CD4-positive, alpha-beta T cell treated with Interleukin-21 for 1 hour (primary cell): Measurements from ENCODE around the gene EMCN.
A peak's percentile ranks its signal among the peaks of the same experiment; 100 is the strongest.
"Not testable (repeated sequence)": the region's sequence is repeated elsewhere in the genome, so short reads cannot be mapped to it uniquely, and the experiment has no call there.

Experiments used
- DNase-seq: peaks from one replicate; pipeline ENCODE4 v3.0.0-alpha.2; 2020

EMCN gene

DNA sequence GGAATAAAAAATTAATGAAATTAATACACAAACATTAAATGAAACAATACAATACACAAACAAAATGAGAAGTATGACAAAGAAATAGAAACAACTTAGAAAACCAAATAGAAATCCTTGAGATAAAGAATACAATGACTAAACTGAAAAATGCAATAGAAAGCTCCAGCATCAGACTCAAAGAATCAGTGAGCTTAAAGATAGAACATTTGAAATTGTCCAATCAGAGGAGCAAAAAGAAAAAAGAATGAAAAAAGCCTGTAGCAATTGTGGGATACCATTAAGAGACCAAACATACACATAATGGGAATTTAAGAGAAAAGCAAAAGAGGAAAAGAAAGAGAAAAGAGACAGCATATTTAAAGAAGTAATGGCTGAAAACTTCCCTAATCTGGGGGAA, 25.7 kb downstream of the EMCN start:
- DNase-seq, result no peak

DNA sequence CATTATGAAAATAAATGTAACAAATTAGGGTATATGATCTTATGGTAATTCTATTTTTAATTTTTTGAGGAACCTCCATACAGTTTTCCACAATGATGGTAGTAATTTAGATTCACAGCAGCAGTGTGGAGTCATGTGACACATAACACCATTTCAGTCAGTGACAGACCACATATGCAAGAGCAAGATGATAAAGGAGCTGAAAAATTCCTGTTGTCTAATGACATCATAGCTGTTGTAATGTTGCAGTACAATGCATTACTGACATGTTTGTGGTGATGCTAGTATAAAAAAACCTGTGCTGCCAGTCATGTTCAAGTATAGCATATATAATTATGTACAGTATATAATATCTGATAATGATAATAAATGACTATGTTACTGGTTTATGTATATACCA, 28.5 kb downstream of the EMCN start:
- no peak for DNase-seq

DNA sequence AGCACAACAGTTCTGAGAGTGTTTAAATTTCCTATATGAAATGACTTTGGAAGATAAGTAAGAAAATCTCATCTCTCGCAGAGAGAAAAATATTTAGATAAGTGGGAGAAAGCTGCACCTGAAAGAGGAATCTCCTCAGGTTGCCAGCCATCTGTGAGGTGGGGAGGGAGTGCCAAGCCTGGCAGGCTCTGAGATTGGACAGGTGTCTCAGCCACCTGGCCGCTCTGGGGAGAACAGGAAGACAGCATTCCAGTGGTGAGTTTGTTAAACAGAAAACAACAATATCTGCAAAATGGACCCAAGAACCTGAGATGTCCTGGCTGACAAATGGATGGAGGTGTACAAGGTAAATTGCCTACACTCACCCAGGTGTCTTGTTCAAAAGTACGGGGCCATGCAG, 31.3 kb downstream of the EMCN start:
- DNase-seq, result no peak

DNA sequence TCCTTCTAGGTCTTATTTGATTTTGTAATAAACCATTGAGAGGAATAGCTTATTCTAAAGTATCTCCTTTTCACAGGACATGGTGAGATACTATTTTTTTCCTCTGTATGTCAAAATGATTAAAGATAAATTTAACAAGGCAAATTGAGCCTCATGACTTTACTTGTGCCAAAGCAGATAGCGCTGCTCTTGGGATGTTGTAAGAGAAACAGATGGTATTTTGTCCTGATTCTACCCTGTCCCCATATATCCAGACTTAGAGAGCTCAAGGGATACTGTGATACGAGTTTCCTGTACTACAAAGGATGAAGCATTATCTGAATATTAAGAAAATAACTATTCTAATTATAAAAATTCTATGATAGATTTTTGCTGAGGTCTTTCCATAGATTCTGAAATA, 34.0 kb downstream of the EMCN start:
- no peak for DNase-seq

DNA sequence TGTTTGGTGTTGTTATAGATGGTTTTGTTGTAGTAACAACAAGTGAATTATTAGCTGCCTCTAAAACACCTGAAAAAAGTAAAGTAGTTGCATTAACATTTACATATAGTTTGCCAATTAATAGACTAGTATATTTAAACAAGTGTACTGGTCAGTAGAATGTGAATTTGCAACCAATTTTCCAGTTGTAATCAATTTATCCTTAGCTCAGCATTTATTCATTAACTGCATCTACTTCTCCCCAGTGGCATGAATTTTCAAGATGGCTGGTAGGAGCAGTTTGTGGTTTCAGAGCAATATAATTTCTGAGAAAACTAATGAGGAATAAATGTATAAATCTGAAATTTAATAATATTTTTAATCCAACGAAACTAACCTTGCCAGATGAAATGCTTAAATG, 37.9 kb downstream of the EMCN start:
- DNase-seq, result no peak

DNA sequence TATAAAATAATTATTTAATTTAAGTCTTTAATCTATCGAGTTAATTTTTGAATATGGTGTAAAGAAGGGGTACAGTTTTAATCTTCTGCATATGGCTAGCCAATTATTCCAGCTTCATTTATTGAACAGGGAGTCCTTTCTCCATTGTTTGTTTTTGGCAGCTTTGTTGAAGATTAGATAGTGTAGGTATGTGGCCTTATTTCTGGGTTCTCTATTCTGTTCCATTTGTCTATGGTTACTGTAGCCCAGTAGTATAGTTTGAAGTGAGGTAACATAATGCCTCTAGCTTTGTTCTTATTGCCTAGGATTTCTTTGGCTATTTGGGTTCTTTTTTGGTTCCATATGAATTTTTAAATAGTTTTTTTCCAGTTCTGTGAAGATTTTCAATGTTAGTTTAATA, 48.3 kb downstream of the EMCN start:
- no peak for DNase-seq

DNA sequence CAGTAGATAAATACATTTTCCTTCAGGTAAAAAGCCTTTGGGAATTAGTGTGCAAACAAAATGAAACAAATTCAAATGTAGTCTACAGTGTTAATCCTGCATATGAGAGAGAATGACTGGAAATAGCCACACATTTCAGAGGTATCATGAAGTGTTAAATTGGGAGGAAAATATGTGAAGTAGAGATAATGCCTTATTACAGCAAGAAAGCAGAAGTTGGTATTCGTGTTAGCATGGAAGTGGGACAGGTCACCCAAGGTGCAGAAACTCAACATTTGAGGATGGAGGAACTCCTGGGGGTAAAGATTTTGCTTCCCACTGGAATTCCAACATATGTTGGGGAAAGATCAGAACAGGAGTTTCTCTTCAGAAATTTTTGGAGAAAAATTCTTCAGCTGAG, 51.3 kb downstream of the EMCN start:
- no peak for DNase-seq

DNA sequence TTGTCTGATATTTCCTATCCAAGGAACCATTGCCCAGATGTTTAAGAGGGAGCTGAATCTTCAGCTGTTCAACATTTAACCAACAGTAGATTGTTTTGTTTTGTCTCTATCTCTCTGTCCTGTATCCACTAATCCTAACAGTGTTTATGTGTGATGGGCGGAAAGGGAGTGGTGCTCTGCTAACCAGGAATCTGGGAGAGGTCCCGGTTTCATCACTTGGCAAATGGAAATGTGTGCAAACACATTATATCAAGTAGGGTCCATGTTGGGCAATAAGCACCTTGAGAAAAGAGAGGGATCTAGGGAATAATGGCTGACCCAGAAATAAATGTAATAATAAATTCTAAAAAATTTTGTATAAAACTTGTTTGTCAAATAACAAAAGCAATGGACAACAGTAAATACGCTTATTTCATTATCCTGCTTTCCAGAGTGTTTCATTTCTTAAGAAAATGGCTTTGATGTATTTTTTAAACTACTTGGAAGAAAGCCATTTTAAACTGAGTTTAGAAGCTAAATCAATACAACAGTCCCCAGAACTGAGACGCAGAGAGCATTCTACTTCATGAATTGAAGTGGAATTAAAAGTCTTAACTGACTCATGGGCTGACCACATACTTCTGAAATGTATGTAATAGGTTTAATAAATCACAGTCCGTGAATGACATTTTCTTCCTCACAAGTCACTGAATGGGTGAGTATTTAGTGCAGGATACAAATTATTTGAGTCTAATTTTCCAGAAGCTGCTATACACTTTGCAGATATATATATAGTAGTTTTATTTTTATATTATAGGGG, 55.8 kb downstream of the EMCN start:
- no peak for DNase-seq

DNA sequence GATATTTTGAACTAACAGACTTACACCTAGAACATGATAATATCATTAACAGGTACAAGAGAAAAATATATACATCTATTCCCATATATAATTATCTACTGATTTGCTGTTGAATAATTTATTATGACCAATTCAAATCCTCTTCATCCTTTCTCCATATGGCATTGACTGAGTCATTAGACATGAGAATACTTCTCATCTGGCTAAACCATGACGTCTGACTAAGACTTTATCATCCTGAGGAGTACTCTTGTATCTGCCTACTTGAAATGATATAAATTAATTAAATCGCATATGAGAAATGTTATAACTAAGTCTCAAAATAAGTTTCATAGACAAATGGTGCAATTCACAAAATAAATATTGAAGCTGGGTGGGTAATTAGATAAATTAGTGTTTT, 67.4 kb downstream of the EMCN start:
- DNase-seq, result no peak

DNA sequence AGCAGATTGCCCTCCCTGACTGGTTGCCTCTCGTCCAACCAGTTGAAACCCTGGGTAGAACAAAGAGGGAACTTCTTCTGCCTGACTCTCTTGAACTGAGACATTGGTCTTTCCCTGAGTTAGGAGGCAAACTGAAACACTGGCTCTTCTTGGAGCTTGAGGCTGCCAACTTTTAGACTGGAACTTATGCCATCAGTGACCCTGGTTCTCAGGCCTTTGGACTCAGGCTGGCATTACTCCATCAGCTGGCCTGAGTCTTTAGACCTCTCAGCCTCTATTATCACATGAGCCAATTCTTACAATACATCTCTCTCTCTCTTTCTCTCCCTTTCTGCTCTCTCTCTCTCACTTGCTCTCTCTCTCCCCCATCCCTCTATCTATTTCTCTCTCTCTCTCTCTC, 86.4 kb downstream of the EMCN start:
- no peak for DNase-seq

DNA sequence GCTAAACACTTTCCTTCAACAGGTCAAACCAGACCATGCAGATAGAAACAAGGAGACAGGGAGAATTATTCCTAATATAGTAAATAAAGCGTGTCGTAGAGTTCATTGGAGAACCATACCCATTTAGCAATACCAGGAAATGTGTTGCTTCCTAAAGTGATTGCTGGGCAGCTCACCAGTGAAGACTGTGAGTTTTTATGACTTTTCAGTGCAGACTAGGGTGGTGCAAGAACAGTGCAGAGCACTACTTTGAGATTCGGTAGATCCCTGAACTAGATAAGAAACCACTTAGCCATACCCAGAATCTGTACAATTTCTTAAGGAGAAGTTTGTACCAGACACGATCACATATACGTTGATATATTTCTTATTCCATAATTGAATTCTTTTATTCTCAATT, 87.4 kb downstream of the EMCN start:
- no peak for DNase-seq

DNA sequence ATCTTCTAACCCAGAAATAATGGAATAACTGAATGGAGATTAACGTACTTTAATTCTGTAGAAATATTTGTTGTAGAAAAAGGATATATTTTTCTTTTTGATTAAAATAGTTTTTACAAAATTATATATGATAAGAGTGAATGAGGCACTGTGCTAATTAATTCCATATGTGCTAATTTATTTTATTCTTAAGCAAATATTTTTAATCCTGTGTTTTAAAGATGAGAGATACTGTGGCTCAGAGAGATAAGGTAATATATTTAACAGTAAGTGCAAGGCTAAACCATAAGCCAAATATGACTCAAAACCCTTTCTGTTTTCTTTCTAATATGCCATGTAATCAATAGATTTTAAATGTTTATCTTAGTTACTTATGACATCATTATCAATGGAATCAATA, 88.2 kb downstream of the EMCN start:
- no peak for DNase-seq

DNA sequence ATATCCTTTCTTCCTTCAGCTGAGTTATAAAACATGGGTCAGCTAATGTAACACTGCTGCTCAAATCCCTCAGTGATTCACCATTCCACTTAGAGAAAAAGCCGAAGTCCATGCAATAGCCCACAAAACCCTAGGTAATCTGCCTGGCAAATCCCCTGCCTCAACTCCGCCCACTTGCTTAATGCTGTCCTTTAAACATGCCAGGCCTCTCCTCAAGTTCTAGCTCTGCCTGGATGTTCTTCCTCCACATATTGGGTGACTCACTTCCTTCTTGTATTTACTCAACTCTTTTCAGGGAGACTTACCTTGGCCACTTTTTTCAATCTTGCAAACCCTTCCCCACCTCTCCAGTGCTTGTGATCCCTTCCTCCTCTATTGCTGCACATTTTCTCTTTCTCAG, 89.8 kb downstream of the EMCN start:
- DNase-seq, result no peak

DNA sequence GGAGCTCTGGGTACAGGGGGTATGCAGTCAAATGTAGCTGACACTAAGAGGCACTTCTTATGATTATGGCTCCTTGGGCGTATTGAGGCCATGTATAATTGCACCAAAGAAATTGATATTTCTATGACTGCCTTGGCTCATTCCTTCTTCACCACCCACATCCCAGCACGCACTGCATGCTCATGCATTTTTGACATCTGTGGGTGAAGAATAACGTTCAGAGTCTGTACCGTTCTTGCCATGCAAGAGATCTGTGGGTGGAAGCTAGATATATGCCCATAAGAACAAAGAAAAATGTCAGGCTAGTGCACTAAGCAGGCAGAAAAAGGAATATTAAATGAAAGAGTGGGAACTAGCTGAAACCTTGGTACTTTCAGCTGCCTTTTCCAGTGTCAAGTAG, 93.4 kb downstream of the EMCN start:
- DNase-seq, result no peak

DNA sequence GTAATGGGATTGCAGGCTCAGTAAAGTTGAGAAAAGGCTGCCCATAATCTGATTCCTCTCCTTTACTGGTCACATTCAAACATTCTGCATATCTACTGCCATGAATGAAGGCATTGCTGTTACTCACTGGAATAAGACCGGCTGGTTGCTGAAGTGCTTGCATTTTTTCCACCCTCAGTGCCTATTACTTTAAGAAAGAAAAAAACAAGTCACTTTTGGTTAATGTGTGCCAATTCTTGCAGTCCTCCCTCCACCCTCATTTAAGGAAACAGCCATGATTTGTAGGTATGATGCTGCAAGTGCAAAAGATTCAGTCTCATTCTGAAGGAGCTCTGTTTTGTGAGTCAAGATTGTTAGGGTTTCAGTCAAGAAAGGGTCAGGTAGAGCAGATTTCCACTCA, 94.9 kb downstream of the EMCN start:
- no peak for DNase-seq

DNA sequence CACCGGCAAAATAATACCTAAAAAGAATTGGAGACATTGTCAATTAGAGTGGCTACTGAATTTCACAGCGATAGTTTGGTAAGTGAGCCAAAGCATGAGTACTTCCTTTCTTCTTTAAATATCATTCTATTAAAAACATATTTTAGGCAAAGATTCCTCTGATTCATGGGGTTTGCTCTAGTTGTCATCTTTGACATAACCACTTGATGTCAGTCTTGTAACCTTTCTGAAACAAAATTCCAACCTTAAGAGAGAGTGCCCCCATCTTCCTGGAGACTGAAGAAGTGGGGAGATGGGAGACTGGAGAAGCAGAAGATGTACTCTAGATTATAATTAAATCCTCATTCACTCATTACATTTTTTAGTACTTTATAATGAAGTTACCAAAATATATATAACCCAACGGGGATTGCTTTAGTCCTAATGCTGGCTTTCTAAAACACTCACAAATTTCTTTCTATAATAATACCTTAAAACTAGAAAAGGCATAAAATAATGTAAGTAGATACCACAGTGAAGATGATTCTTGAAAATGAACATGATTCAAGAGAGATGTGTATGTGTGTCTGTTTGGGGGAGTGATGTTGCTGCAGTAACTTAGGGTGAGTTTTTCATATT, 96.4 kb downstream of the EMCN start:
- DNase-seq, result peak; percentile 3

DNA sequence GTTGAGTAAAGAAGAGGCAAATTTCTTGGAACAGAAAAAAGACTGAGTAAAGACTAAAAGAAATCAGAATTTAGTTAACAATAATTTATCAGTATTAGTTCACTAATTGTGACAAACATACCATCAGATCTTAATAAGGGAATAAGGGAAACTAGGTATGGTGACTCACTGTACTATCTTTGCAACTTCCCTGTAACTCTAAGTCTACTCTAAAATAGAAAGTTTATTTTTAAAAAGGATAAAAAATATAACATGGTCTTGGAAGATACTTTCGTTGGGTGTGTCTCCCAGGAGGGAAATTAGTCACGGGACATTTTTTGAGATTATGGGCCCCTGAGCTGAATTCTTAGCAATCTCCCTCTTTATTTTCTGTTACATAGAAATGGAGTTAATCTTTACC, 97.3 kb downstream of the EMCN start:
- DNase-seq, result no peak

DNA sequence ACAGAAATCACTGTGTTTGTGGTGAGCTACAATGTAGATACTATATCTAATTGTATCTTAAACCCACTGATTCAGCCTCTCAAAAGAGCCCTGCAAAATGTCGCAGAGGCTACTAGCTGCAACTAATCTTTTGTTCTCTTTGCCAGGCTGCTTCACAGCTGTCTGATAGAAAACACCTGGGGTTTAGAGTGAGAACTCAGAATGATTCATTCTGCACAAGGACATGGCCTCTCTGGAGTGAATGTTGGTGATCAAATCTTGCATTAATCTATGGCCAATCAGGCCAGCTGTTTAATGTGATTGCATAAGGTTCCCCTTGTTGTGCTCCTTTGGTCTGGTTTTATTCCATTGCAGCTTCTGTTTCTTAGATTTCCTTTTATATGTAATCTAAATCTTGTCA, 100.3 kb downstream of the EMCN start:
- DNase-seq, result no peak

DNA sequence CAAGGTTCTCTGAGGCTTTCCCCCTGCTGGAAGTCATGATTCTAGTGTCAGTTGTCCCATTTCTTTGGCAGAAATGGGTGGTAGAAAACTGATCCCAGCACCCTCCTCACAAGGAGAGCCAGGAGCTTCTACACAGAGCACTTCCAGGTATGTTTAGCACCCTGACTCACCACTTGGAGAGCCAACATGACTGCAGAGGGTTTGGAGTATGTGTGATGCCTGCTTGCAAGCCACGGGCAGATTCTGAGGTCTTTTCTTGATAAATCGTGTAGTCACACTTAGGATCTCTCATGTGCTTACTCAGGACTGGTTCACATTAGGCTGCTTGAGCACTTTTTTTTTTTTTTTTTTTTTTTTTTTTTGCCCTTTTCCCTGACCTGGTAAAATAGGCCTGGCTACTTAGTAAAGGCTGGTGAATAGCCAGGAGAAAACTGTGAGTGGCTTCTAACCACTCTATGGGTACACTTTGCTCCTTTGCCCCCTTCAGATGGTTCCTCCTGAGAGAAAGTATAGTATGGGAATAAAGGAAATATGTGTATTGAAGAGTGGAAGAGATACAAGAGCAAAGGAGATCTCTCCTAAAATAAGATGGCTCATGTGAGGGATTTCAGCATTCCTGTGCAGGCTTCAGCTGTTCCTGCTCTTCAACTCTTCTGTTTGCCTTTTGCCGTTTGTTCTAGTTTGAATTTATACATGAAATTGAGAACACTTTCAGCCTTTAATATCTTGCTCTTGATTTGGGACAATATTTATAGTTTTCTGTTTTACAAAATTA, 103.6 kb downstream of the EMCN start:
- no peak for DNase-seq

DNA sequence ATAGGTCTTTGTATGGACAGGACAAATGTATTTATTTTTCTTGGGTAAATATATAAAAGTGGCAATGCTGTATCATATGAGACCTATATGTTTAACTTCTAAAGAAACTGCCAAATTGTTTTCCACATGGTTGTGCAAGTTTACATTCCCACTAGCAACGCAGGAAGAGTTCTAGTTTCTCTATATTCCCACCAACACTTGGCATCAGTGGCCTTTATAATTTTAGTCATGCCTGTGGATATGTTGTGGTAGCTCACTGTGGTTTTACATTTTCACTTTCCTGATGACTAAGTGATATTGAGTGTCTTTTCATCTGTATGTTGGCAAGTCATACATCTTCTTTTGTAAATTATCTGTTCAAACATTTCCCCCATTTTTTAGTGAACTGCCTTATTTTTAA, 126.0 kb downstream of the EMCN start:
- no peak for DNase-seq

DNA sequence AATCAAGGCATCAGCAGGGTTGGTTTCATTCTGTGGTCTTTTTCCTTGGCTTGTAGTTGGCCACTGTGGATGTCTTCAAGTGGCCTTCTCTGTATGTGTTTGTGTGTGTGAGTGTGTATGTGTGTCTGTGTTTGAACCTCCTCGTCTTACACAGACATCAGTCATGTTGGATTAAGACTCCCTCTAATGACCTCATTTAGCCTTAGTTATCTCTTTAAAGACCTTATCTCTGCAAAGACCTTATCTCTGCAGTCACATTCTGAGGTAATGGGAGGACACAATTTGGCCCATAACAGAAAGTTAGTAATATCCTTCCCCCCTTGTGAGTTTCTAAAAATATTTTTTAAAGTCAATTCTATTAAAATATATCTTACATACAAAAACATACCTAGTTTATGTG, 126.7 kb downstream of the EMCN start:
- DNase-seq, result no peak

DNA sequence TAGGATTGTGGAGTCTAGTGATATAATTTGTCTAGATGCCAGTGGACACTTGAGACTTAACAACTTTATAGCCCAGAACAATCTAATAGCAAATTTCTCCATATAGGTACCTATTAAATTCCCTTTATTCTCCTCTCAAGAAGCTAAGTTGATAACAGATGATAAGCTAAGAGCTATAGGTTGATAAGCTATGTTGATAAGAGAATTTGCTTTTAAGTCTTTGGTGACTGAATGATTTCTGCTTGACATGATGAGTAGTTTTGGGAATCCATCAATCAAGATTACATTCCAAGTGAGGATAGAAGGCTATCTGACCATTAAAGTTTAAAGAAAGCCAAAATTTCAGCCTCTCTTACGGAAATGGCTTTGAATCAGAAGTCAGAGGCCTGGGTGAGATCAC, 131.6 kb downstream of the EMCN start:
- DNase-seq, result no peak

DNA sequence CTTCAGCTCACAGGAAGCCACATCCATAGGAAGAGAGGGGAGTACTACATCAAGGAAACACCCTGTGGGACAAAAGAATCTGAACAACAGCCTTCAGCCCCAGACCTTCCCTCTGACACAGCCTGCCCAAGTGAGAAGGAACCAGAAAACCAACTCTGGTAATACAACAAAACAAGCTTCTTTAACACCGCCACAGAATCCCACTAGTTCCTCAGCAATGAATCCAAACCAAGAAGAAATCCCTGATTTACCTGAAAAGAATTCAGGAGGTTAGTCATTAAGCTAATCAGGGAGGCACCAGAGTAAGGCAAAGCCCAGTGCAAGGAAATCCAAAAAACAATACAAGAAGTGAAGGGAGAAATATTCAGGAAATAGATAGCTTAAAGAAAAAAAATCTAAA, 137.4 kb downstream of the EMCN start:
- DNase-seq, result not testable (repeated sequence)

DNA sequence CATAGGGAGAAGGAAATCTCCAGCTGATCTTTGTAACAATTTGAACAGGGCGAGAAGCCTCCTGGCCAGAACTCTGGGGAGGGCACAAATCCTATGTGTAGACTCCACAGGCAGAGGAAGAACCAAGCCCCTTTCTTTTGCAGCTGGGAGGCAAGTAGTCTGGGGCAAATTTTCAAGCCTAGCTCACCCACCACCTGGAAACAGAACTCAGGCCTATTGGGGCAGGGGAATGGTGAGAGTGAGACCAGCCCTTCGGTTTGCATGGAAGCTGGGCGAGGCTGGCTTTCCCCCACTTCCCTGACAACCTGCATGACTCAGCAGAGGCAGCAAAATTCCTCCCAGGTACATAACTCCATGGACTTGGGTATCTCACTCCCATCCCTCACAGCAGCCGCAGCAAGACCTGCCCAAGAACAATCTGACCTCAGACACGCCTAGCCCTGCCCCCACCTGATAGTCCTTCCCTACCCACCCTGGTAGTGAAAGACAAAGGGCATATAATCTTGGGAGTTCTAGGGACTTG, 138.2 kb downstream of the EMCN start:
- no peak for DNase-seq
